Activated T-cell treated with anti-CD3 and anti-CD28 coated beads for 48 hours (primary cell): ENCODE data around the gene HS3ST3B1.

Experiments
- DNase-seq: peaks from one replicate; pipeline ENCODE4 v3.0.0-alpha.2; 2020; ENCODE audit warnings: low read depth

The HS3ST3B1 gene

DNA sequence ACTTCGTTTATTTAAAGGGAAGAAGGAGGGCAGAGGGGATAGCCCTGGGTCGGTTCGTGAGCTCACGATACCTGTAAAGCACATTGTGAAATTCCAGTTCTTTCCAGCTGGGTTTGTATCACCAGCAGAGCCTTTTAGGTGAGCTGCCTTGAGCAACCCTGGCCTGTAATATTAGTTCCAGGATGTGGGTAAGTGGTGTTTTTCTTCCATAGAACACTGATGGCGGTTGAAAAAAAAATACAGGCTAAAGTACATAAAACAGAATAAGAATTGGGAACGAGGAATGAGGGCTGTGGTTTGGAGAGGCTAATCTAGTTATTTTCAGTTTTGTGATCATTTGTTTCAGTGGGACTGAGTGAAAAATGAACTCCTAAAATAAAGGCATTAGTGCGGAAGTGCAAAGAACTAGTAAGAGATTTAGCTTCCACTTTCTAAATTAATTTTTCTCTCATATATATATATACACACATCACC, 20.6 kb downstream of the HS3ST3B1 start:
- no peak for DNase-seq

DNA sequence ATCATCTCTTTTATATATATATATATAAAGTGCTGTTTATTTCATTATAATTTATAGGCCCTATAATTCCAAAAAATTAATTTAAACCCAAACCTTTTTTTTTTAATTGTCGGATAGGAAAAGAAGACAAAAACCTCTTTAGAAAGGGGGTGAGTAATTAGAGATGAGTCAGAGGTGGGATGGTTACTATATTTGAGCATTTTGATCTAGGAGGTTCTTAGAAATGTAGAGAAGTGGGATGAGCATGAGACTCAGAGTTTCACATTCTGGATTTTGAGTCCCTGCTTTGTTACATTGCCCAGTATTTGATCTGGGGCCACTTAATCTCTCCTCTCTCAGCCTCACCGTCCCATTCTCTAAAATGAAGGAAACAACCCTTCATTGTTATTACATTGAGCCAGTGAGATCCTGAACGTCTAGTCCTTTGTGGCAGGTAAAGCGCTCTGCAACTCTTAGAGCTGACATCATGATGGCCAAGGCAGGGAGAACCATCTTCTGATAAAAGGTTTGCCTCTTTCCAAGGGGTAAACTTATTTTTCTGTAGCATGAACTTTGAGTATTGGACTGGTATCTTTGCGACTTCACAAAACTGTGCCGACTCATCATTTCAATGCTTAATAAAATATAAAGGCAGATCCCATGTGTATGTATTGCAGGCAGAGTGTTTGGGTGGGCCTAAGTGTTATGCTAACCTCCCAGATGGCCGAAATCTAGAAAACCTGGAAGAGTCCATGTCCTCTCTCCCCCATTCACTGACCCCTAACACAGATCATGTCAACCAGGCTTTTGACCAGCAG, 21.3 kb downstream of the HS3ST3B1 start:
- no peak for DNase-seq

DNA sequence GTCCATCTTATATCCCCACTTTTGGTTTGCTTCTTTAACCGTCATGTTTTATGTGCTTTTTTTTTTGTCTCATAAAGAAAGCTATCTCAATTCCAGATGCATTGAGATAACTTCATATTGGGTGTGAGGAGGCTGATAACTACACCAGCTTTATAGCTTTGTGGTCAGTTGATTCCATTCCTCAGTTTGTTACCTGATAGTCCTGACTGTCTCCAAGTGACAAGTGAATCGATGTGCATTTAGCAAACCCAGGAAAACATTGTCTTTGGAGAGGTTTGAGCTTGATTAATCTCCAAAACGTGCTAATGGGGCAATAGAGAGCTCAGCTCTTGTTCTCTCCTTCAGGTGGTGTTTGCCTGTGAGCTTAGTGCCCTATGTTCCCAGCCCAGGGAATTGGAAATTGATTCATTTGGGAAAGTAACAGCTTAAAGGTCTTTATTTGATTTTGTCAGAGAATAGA, 22.7 kb downstream of the HS3ST3B1 start:
- no peak for DNase-seq

DNA sequence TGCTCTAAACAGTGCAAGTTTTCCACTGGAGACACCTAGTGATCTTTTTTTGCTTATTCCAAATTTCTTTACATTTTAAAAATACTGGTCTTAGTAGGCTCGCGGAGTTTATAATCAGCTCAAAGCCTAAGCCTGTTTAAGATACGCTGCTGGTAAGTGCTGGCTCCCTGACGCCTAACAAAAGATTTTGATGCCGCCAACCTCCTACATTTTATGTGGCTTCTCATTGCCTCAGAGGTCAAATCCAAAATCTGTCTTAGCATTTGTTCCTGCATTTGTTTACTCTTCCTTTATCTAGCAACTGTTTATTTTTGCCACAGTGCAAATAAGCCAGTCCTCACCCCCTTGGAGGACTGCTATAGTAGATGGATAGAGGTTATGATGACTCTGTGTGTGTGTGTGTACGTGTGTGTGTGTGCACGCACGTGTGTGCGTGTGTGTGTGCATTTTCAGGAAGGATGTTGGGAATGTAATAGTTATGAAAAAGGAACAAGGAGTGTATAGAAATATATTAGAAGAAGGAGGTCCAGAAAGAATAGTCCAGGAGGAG, 24.8 kb downstream of the HS3ST3B1 start:
- no peak for DNase-seq

DNA sequence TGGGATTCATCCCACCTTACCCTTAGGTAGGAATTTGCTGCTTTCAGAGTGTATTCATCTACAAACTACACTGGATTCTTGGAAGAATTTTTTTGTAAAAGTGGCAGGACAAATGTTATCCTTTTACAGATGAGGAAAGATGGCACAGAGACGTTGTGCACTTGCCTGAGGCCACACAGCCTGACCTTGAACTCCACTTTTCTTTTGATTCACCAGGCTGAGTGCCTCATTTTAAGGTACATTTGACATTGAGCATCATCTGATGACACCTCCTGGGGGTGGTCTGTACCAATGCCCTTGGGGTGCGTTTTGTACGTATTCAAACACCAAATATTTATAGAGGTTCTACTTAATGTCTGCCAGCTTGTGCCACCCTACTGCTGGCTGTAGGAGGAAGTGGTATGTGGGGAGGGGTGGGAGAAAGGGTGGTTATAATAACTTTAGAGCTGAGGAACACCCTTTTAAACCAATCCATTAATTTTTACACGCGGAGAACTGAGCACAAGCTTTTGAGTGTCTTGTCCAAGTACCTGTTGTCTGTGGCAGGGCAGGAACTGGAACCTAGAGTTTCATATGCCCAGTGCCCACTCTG, 29.1 kb downstream of the HS3ST3B1 start:
- no peak for DNase-seq

DNA sequence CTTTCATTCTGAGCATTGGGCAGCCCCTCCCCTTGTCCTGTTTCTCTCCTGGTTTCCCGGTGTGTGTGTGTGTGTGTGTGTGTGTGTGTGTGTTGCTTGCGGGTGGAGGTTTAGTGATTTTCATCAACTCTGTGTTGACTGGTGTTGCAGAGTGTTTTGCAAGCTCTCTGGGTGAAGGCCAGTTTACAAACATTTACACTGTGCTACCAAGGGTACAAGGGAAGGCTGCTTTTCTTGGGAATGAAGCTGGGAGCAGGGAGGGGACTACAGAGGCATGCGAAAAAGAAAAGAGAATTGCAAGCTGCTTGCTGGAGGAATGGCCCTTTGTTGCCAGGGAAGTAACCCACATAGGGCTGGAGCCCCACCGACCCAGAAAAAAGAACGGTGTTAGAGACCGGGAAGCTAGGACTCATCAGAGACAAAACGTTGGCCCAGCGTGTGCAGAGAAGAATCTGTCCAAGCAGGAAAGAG, 29.6 kb downstream of the HS3ST3B1 start:
- no peak for DNase-seq

DNA sequence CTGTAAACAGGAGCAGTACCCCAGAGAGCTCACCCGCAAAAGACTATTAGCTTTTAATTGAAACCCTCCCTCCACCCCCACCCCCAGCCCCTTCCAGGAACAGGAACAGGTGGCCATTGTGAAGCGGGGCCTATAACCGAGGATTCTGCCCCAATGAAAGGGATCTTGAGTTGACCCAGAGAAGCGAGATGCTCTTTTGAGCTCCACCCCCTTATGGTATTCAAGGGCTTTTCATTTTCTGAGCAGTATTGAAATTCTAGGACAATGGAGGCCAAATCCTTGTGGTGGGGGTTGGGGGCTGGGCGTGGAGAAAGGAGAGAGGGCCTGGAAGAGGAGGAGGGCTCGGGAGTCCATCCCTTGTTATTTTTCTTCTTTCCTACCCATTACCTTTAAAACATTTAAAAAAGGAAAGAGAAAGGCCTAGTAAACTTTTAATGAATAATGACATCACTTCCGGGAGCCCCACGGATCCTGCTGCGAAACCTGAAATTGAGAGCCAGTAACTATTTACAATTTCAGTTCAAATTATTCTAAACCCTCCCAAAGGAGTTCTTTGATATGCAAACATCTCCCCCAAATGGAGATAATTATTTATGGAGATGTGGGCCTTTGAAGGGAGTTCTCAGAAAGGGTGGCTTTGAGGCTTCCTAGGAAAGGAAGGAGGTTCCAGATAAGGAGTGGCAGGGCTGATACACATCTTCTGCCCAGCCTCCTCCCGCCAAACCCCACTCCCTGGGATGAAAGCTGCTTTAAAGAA, 30.5 kb downstream of the HS3ST3B1 start:
- DNase-seq, result no peak

DNA sequence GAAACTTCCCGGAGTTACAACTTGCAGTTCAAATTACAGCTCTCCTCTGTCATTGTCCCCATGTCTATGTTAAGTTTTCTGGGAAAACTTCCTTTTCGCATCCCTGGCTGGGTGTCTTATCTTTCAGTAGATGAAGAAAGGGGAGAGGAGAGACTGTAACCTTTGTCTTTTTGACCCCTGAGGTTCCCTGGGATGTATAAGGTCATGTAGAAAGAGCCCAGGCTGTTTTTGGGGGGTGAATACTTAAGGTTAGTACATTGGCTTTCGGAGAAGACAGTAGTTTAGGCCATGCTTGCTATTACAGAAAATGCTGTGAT, 31.1 kb downstream of the HS3ST3B1 start:
- no peak for DNase-seq

DNA sequence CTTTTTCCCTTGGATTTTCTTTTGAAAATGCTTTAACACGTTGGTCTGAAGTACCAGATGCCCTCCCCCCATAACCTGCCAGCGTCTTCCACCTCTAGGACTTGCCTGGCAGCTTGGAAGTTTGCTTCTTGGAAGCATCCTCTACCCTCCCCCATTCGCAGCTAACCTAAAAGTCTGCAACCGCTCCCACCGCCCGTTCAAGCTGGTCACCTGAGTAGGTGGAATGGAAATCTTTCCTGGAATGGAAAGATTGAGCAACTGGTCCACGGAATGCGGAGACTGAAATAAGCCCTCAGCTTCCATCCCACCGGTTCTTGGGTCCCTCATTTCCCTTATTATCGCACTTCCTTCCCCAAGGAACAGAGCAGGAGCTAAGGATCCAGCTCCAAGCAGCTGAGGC, 31.4 kb downstream of the HS3ST3B1 start:
- DNase-seq, result no peak

DNA sequence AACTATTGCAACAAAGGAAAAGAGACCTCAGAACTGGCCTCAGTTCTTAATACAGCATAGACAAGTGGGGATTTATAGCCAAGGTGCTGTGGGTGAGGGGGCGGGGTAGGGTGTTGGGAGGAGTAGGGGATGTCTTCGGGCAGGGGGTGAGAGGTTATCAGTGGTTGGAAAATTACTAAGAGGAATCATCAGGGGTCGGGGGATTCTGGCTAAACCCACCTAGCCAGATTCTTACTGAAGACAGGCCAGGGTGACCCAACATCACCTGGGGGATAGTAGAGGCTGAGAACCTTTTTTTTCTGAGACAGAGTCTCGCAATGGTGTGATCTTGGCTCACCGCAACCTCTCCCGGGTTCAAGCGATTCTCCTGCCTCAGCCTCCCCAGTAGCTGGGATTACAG, 32.6 kb downstream of the HS3ST3B1 start:
- DNase-seq, result no peak

DNA sequence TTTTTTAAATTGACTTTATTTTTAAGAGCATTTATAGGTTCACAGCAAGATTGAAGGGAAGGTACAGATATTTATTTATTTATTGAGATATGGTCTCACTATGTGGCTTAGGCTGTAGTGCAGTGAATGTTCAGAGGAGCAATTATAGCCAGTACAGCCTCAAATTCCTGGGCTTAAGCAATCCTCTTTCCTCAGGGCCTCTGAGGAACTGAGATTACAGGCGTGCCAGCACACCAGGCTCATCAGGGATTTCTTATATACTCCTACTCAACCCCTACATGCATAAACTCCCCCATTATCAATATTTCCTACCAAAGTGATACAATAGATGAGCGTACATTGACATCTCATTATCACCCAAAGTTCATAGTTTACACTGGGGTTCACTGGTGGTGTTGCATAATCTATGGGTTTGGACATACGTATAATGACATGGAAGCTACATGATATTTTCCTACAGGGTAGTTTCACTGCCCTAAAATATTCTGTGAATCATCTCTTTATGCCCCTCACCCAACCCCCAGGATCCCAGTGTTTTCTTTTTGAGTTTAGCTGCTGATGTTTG, 33.5 kb downstream of the HS3ST3B1 start:
- no peak for DNase-seq

DNA sequence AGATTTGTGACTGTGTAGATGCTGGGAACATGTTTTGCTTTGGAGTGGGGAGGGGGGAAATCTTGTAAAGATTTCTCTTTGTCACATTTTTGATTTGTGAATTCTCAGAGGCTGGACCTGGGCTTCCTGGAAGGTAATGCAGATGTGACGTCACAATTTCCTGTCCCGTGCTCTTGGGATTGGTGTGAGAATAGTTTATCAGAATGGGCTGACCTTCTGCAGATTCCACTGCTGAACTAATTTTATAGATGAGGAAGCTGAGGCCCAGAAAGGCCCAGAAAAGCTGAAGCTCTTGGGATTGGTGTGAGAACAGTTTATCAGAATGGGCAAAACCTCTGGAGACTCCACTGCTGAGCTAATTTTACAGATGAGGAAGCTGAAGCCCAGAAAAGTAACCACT, 34.0 kb downstream of the HS3ST3B1 start:
- DNase-seq, result no peak

DNA sequence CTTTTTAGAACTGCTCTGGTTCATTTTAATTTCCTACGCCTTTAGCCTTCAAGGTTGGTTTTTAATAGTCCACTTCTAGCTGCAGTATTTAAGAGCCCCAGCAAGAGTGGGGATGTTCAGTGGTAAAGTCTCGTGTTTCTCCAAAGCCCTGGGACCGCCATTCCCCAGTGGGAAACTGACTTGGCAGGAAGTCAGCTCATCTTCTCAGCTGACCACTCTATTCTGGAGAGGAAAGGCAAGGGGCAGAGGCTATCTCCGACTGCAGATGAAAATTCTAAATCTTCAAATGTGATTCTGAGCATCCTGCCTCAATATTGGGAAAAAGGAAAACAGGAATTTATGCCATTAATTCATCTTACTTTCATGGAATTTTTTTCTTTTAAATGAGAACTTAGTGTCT, 35.5 kb downstream of the HS3ST3B1 start:
- no peak for DNase-seq

DNA sequence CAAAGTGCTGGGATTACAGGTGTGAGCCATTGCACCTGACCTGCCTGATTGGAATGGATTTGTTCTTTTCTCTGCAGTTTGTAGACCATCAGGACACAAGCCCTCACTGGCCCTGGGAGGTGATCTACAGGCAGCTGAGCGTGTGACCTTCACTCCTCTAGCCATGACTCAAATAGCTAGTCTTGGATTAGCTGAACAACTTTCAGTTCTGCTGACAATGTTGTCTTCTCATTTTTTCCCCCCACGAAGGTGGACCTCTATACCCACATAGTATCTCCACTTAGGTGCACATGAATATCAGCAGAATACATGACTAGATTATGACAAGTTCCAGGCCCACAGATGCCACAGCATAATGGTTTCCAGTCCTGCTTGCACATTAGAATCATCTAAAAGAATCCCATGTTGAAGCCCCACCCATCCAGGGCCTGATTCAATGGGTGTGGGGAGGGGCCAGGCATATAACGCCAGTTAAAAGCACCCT, 36.8 kb downstream of the HS3ST3B1 start:
- DNase-seq, result peak; percentile 63

DNA sequence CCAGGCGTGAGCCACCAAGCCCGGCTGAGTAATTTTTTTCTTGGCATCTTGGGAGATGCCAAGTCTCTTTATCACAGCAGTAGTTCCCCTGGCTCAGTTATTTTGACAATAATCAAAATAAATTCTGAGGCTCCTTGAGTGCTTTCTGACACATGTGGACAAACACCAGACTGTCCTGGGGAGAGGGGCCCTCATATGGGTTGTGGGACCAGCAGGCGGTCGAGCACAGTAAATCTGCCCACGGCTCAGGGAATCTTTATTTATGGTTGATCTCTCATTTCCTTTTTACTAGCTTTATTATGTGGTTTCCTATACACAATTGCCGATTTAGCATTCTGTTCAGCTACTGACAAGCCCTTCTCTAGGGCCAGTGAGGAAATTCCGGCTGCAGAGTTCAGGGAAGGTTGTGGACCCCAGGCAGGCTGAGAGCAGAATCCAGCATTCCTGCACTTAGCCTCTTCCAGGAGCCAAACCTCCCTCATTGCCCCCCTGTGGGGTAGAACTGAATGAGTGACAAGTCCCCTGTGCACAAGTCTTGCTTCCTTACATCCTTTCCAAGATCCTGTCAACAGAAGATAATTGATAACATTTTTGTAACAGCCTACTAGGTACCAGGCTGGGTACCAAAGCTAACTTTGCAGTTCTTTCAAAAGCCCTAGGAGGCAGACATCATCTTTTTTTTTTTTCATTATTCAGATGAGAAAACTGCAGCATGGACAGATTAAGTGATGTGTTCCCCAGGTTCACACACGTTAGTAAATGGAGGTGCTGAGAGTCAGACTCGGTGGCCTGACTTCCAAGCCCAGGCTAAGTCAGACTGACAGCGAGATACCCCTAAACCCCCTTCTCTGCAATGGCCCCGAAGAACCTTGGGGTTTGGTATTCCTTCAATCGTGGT, 40.2 kb downstream of the HS3ST3B1 start:
- DNase-seq, result no peak

DNA sequence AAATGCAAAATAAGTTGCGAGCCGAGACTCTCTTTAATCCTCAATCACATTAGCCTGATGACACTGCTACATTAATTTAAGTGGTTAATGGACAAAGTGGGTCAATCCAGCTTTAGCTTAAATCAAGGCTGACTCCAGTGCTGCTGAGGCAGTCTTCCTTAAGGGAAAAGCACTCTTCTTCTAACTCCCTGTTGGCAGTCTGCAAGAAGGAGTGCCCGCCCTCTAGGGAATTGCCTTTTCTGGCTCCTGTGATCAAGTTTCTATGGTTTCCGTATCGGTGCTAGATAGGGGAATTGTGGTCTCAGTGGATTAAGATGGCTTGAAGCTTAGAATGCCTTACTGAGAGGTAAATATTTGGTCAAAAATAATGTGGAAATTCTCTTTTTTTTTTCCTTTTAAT, 41.0 kb downstream of the HS3ST3B1 start:
- DNase-seq, result no peak

DNA sequence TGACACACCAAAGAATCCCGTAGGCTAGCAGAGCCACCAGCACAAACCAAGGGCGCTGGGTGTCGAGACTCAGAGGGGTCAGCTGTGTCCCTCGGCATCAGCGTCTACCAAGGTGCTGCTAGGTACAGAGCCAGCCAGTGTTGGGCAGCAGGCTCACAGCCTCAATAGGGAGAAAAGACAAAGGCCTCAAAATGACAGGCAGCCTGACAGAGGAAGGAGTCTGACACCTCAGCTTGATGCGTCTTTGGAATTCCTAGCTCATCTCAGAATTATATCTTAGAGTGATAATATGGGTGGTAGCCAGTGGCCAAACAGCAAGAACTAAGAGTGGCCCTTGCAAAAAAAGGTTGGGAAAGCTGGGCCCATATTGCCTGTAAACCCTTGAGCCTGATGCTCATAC, 45.9 kb downstream of the HS3ST3B1 start:
- no peak for DNase-seq

DNA sequence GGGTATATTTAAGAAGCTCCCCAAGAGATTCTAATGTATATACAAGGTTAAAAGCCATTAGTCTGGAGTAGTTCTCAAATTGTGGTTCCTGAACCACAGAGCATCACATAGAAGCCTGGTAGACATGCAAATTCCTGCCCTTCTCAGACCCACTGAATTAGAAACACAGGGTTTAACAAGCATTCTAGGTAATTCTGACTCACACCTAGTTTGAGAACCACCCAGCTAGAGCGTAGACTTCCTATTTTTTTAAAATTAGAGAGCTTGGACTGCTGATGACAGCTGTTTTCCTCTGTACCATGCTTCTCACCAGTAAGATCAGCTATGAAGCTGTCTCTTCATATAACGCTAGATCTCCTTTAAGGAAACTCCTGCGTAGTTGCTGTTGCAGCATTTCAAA, 50.6 kb downstream of the HS3ST3B1 start:
- DNase-seq, result no peak

DNA sequence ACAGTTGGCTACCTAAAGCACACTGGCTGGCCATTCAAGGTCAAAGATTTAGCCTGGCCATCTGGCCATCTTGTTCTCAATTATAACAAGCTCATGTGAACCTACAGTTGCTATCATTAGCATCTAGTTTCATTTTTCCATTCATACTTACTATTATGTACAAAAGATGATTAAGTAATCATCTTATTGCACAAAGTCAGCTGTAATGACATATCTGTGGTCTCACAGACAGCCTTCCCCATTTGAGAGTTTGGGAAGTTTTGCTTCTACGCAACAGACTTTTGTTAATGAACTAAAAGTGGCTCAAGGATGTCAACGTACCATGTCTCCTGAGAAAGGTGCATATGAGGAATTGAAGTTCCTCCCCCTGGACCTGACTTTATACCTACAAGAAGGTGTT, 51.3 kb downstream of the HS3ST3B1 start:
- DNase-seq, result no peak

DNA sequence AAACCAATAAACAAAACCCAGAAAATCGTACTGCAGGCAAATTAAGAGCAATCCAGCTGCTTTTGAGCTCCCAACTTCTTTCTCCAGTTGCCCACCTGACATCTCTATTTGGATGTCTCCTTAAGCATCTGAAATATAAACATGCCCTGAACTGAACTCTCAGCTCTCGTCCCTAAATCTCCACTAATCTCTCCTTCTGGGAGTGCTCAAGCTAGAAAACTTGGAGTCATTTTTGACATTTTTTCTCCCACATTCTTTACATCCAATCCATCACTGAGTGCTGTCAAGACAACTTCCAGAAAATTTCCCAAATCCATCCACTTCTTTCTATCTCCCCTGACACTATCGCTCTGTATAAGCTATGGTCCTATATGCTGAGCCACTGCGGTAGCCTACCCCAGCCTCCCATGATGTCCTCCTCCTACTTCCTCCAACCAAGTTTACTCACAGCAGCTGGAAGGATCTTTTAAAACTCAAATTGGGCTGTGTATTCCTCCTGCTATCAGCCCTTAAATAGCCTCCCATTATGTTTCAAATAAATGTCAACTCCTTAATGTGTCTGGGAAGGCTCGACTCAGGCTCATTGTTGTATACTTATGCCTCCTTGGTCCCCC, 53.1 kb downstream of the HS3ST3B1 start:
- no peak for DNase-seq

DNA sequence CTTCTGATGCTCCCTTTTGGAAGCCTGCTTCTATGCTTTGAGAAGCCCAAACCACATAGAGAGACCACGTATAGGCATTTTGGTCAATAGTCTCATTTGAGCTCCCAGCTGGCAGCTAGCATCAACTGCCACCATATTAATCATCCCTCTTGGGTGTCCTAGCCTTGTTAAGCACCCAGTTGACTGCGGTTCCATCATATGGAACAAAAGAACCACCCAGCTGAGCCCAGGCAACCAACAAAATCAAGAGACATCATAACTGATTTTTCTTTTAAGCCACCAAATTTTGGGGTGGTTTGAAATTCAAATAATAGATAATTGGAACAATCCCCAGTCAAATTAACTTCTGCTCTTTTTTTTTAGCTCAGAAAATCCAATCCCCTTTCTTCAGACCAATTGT, 53.9 kb downstream of the HS3ST3B1 start:
- no peak for DNase-seq
